ENCODE results near the gene RNF182.

RNF182 gene

DNA sequence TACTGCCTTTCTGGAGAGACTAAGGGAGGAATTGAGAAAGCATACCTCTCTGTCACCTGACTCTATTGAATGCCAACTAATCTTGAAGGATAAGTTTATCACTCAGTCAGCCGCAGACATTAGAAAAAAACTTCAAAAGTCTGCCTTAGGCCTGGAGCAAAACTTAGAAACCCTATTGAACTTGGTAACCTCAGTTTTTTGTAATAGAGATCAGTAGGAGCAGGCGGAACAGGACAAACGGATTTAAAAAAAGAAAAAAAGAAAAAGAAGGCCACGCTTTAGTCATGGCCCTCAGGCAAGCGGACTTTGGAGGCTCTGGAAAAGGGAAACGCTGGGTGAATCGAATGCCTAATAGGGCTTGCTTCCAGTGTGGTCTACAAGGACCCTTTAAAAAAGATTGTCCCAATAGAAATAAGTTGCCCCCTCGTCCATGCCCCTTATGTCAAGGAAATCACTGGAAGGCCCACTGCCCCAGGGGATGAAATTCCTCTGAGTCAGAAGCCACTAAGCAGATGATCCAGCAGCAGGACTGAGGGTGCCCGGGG lies 43.1 kb upstream of the RNF182 start:
- no peak overlapping the region for H3K27ac ChIP-seq (ENCODE audit: low read depth, low read length)
- no peak overlapping the region for H3K4me3 ChIP-seq (ENCODE audit: low read length)
- no peaks in the 10 kb centered on the region for H3K36me3 ChIP-seq (ENCODE audit: control insufficient read depth, low read length)
- H3K9me2 ChIP-seq (replicated peaks; ENCODE audit: control insufficient read depth, low read length): no peaks in the 10 kb centered on the region
- H3K4me1 ChIP-seq (ENCODE audit: control insufficient read depth, low read length): no peaks in the 10 kb centered on the region
- no peak for TF ChIP-seq EZH2phosphoT487 (IDR thresholded peaks at IDR 0.05; ENCODE audit: borderline replicate concordance, low read length)
- TF ChIP-seq, protein P1, sequence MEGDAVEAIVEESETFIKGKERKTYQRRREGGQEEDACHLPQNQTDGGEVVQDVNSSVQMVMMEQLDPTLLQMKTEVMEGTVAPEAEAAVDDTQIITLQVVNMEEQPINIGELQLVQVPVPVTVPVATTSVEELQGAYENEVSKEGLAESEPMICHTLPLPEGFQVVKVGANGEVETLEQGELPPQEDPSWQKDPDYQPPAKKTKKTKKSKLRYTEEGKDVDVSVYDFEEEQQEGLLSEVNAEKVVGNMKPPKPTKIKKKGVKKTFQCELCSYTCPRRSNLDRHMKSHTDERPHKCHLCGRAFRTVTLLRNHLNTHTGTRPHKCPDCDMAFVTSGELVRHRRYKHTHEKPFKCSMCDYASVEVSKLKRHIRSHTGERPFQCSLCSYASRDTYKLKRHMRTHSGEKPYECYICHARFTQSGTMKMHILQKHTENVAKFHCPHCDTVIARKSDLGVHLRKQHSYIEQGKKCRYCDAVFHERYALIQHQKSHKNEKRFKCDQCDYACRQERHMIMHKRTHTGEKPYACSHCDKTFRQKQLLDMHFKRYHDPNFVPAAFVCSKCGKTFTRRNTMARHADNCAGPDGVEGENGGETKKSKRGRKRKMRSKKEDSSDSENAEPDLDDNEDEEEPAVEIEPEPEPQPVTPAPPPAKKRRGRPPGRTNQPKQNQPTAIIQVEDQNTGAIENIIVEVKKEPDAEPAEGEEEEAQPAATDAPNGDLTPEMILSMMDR (IDR thresholded peaks at IDR 0.05; ENCODE audit: low read depth, low read length, poor library complexity, severe bottlenecking): no peak
- H3K4me2 ChIP-seq (ENCODE audit: low read length): no peak overlapping the region
- H3F3A ChIP-seq (ENCODE audit: control insufficient read depth, insufficient read depth): no peaks in the 10 kb centered on the region
- H3K79me2 ChIP-seq (ENCODE audit: control insufficient read depth, low read length): no peaks in the 10 kb centered on the region
- H3K27me3 ChIP-seq (ENCODE audit: control insufficient read depth, low read length): no peaks in the 10 kb centered on the region
- no peaks in the 10 kb centered on the region for H3K9me3 ChIP-seq (ENCODE audit: control insufficient read depth, insufficient read depth, low read length)
- no peaks in the 10 kb centered on the region for H4K20me1 ChIP-seq (ENCODE audit: control insufficient read depth, insufficient read depth, low read depth, low read length)

DNA sequence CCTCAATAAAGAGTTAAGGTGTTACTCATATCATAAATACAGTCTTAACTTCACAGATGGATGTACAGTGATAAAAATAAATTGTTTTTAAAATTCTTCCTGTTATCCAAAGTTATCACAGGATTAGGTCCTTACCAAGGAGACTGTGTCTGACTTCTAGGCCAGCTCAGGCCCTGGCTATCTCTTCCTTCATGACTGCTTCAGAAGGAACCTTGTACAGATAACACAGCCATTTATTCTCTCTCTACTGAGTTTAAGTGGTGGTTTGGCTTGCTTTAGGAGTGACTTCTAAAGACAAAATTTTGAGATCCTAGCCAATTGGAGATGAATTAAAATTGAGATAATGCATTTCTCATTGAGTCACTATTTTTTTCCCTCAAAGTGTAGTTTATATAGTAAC lies 40.8 kb upstream of the RNF182 start:
- Histone ChIP-seq H3K4me2 (ENCODE audit: low read length) (no peak overlapping the region), H3K4me3 (ENCODE audit: low read length) (no peak overlapping the region), H3K36me3 (ENCODE audit: control insufficient read depth, low read length) (no peaks in the 10 kb centered on the region), H3K79me2 (ENCODE audit: control insufficient read depth, low read length) (no peaks in the 10 kb centered on the region), H3K27me3 (ENCODE audit: control insufficient read depth, low read length) (no peaks in the 10 kb centered on the region), H3K27ac (ENCODE audit: low read depth, low read length) (no peak overlapping the region), H3F3A (ENCODE audit: control insufficient read depth, insufficient read depth) (no peaks in the 10 kb centered on the region), H3K9me2 (replicated peaks; ENCODE audit: control insufficient read depth, low read length) (no peaks in the 10 kb centered on the region), H3K9me3 (ENCODE audit: control insufficient read depth, insufficient read depth, low read length) (no peaks in the 10 kb centered on the region), H3K4me1 (ENCODE audit: control insufficient read depth, low read length) (no peaks in the 10 kb centered on the region), H4K20me1 (ENCODE audit: control insufficient read depth, insufficient read depth, low read depth, low read length) (no peaks in the 10 kb centered on the region)
- TF ChIP-seq, protein P1 (IDR thresholded peaks at IDR 0.05; ENCODE audit: low read depth, low read length, poor library complexity, severe bottlenecking): no peak
- TF ChIP-seq EZH2phosphoT487 (IDR thresholded peaks at IDR 0.05; ENCODE audit: borderline replicate concordance, low read length): no peak

DNA sequence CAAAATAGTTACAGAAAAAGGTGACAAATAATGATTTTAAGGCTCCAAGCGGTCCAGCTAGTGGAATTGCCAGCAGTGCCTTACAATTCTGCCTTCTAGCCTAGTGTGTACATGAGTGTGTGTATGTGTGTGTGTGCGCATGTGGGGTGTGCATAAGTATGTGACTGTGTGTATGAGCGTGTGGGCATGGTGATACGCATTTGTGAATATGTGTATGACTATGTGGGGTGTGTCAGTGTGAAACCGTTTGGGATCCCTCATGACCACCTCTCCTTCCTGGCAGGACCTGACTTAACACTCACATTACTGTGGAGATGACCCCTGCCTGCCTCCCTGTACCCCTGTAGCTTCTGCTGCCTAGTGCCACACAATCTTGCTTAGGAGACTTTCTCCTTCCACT lies 40.4 kb upstream of the RNF182 start:
- Histone ChIP-seq H3K36me3 (ENCODE audit: control insufficient read depth, low read length) (no peaks in the 10 kb centered on the region), H3K9me2 (replicated peaks; ENCODE audit: control insufficient read depth, low read length) (no peaks in the 10 kb centered on the region), H4K20me1 (ENCODE audit: control insufficient read depth, insufficient read depth, low read depth, low read length) (no peaks in the 10 kb centered on the region), H3K4me2 (ENCODE audit: low read length) (no peak overlapping the region), H3K4me1 (ENCODE audit: control insufficient read depth, low read length) (no peaks in the 10 kb centered on the region), H3K9me3 (ENCODE audit: control insufficient read depth, insufficient read depth, low read length) (no peaks in the 10 kb centered on the region), H3K27ac (ENCODE audit: low read depth, low read length) (no peak overlapping the region), H3K4me3 (ENCODE audit: low read length) (no peak overlapping the region), H3K27me3 (ENCODE audit: control insufficient read depth, low read length) (no peaks in the 10 kb centered on the region), H3K79me2 (ENCODE audit: control insufficient read depth, low read length) (no peaks in the 10 kb centered on the region), H3F3A (ENCODE audit: control insufficient read depth, insufficient read depth) (no peaks in the 10 kb centered on the region)
- TF ChIP-seq, protein P1 (IDR thresholded peaks at IDR 0.05; ENCODE audit: low read depth, low read length, poor library complexity, severe bottlenecking): no peak
- TF ChIP-seq EZH2phosphoT487 (IDR thresholded peaks at IDR 0.05; ENCODE audit: borderline replicate concordance, low read length): no peak

Data from DOHH2 (cell line).